UCSD-AML1 (cell line): ENCODE results near the gene MRTFA.
"Not testable (repeated sequence)": the region's sequence is repeated elsewhere in the genome, so short reads cannot be mapped to it uniquely, and the experiment has no call there.

ENCODE experiments used
- DNase-seq: peaks from one replicate; lab custom pipeline; 2025; ENCODE audit not compliant: unreplicated experiment; lab: John Stamatoyannopoulos, UW

Gene MRTFA

GRCh38 chr22:40560551-40560950, 76.0 kb downstream of the MRTFA start:
- DNase-seq, result no peak

- no peak for DNase-seq
Observed at GRCh38 chr22:40557972-40558371, 78.5 kb downstream of the MRTFA start.

- no peak for DNase-seq
Observed at GRCh38 chr22:40556641-40557040, 79.9 kb downstream of the MRTFA start.

- not testable (repeated sequence) for DNase-seq
Observed at GRCh38 chr22:40554023-40554422, 82.5 kb downstream of the MRTFA start.

GRCh38 chr22:40553014-40553554, 83.4 kb downstream of the MRTFA start:
- DNase-seq, result no peak

GRCh38 chr22:40552070-40552469, 84.4 kb downstream of the MRTFA start:
- no peak for DNase-seq

GRCh38 chr22:40547729-40548143, 88.8 kb downstream of the MRTFA start:
- DNase-seq, result no peak

GRCh38 chr22:40544758-40545157, 91.8 kb downstream of the MRTFA start:
- no peak for DNase-seq

- DNase-seq, result no peak
Observed at GRCh38 chr22:40542821-40543540, 93.5 kb downstream of the MRTFA start.

- no peak for DNase-seq
Observed at GRCh38 chr22:40541300-40541699, 95.2 kb downstream of the MRTFA start.

GRCh38 chr22:40540265-40540664, 96.3 kb downstream of the MRTFA start:
- DNase-seq, result no peak

- not testable (repeated sequence) for DNase-seq
Observed at GRCh38 chr22:40536149-40536548, 100.4 kb downstream of the MRTFA start.

GRCh38 chr22:40535642-40536041, 100.9 kb downstream of the MRTFA start:
- DNase-seq, result no peak

GRCh38 chr22:40535189-40535512, 101.4 kb downstream of the MRTFA start:
- no peak for DNase-seq

- no peak for DNase-seq
Observed at GRCh38 chr22:40534379-40535188, 101.9 kb downstream of the MRTFA start.

- no peak for DNase-seq
Observed at GRCh38 chr22:40533712-40534378, 102.7 kb downstream of the MRTFA start.

GRCh38 chr22:40531951-40532900, 104.3 kb downstream of the MRTFA start:
- no peak for DNase-seq

GRCh38 chr22:40530391-40530790, 106.1 kb downstream of the MRTFA start:
- not testable (repeated sequence) for DNase-seq

- no peak for DNase-seq
Observed at GRCh38 chr22:40529821-40530220, 106.7 kb downstream of the MRTFA start.

GRCh38 chr22:40526960-40527359, 109.6 kb downstream of the MRTFA start:
- DNase-seq, result no peak
